ENCODE results near the gene SULT1E1.
"Not testable (repeated sequence)": the region's sequence is repeated elsewhere in the genome, so short reads cannot be mapped to it uniquely, and the experiment has no call there.

Gene SULT1E1

DNA sequence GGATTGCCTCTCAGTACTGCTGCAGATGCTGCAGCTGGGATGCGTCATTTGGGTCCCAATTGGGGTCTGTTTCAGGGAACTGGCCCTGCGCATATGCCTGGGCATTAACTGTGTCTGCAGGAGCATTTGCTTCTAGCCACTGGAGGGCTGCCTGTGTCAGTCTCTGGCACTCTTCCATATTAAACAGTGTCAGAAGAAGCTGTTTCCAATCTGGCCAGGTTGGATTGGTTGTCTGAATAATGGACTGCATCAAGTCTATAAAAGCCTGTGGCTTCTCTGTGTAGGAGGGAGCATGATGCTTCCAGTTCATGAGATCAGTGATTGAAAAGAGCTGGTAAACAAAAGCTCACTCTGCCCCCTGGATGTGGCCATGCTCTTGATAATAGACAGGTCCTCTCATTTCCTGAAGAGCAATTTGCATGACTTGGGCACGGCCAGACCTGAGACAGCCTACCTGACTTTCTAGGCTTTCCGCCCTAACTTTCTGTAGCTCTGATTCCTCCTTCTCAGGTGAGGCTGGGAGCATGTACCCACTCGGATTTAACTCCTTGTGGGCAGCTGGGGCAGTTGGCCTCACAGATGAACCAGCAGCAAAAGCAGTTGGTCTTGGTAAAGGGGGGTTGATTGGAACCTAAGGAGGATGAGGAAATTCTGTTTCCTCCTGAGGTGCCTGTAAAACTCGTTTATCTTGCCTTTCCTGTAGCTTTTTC is 29.2 kb downstream of the SULT1E1 start:
- in situ Hi-C loops (cut with HindIII; ENCODE audit: low sequenced_read_pairs) = no loop called here
- H3K4me3 ChIP-seq (ENCODE audit: low read depth, low read length) = no peak overlapping the region
- peak; percentile 61 for DNase-seq (ENCODE audit: low read depth, low spot score)
- TF ChIP-seq, protein P1, sequence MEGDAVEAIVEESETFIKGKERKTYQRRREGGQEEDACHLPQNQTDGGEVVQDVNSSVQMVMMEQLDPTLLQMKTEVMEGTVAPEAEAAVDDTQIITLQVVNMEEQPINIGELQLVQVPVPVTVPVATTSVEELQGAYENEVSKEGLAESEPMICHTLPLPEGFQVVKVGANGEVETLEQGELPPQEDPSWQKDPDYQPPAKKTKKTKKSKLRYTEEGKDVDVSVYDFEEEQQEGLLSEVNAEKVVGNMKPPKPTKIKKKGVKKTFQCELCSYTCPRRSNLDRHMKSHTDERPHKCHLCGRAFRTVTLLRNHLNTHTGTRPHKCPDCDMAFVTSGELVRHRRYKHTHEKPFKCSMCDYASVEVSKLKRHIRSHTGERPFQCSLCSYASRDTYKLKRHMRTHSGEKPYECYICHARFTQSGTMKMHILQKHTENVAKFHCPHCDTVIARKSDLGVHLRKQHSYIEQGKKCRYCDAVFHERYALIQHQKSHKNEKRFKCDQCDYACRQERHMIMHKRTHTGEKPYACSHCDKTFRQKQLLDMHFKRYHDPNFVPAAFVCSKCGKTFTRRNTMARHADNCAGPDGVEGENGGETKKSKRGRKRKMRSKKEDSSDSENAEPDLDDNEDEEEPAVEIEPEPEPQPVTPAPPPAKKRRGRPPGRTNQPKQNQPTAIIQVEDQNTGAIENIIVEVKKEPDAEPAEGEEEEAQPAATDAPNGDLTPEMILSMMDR (IDR thresholded peaks at IDR 0.05; ENCODE audit: low read depth, low read length) = peak; percentile 8

DNA sequence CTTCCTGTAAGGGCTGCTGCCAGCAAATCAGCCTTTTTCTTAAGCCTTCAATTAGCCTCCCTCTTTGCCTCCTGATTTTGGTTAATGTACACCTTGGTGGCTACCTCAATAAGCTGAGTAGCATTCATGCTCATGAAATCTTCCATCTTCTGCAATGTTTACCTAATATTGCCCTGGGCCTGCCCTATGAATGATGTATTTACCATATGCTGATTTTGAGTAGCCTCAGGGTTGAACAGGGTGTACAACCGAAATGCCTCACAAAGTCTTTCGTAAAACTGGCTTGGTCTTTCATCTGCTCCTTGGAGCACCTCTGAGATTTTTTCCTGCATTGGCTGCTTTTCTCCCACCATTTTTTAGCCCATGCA is 29.8 kb downstream of the SULT1E1 start:
- no peak for DNase-seq (ENCODE audit: low read depth, low spot score)
- no peak overlapping the region for H3K4me3 ChIP-seq (ENCODE audit: low read depth, low read length)
- TF ChIP-seq, protein P1 (IDR thresholded peaks at IDR 0.05; ENCODE audit: low read depth, low read length) = no peak
- in situ Hi-C loops (cut with HindIII; ENCODE audit: low sequenced_read_pairs) = no loop called here

DNA sequence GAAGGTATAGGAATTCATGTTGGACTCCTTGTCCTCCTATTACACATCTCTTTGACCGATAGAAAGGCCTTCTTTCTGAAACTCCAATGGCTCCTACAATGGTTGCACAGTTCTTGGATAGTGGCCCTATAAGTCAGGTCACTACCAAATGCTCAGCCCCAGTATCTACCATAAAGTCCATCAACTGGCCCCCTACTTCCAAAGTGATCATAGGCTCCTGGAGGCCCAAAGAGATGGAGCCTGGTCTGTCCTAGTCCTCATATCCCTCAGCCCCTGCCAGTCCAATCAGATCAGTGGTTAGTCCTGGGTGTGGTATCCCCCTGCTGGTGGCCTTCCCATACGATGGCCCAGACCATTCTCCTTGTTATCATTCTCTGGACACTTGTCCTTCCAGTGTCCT is 30.3 kb downstream of the SULT1E1 start:
- TF ChIP-seq, protein P1 (IDR thresholded peaks at IDR 0.05; ENCODE audit: low read depth, low read length) = no peak
- no peak overlapping the region for H3K4me3 ChIP-seq (ENCODE audit: low read depth, low read length)
- no peak for DNase-seq (ENCODE audit: low read depth, low spot score)
- in situ Hi-C loops (cut with HindIII; ENCODE audit: low sequenced_read_pairs) = no loop called here

DNA sequence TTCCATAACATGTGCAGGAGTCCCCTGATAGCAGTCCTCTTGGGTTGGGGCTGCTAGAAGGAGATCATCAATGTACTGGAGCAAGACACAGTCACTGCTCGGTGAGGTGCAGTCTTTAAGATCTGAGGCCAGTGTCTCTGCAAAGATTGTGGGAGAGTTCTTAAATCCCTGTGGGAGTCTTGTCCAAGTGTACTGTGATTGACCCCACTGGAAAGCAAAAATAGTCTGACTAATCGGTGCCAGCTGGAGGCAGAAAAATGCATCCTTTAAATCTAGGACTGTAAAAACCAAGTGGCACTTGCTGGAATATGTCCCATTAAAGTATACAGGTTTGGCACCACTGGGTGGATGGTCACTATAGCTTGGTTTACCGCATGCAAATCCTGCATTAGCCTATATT is 31.1 kb downstream of the SULT1E1 start:
- peak; percentile 43 for DNase-seq (ENCODE audit: low read depth, low spot score)
- in situ Hi-C loops (cut with HindIII; ENCODE audit: low sequenced_read_pairs) = no loop called here
- no peak overlapping the region for H3K4me3 ChIP-seq (ENCODE audit: low read depth, low read length)
- TF ChIP-seq, protein P1 (IDR thresholded peaks at IDR 0.05; ENCODE audit: low read depth, low read length) = no peak

DNA sequence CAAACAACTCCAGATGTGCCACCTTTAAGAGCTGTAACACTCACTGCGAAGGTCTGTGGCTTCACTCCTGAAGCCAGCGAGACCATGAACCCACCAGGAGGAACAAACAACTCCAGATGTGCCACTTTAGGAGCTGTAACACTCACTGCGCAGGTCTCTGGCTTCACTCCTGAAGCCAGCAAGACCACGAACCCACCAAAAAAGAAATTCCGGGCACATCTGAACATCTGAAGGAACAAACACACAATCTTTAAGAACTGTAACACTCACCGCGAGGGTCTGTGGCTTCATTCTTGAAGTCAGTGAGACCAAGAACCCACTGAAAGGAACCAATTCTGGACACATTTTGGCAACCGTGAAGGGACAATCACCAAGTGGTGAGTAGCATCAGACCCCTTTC is 34.9 kb downstream of the SULT1E1 start:
- DNase-seq (ENCODE audit: low read depth, low spot score); H3K4me3 ChIP-seq (ENCODE audit: low read depth, low read length); in situ Hi-C loops (cut with HindIII; ENCODE audit: low sequenced_read_pairs): not testable (repeated sequence)

DNA sequence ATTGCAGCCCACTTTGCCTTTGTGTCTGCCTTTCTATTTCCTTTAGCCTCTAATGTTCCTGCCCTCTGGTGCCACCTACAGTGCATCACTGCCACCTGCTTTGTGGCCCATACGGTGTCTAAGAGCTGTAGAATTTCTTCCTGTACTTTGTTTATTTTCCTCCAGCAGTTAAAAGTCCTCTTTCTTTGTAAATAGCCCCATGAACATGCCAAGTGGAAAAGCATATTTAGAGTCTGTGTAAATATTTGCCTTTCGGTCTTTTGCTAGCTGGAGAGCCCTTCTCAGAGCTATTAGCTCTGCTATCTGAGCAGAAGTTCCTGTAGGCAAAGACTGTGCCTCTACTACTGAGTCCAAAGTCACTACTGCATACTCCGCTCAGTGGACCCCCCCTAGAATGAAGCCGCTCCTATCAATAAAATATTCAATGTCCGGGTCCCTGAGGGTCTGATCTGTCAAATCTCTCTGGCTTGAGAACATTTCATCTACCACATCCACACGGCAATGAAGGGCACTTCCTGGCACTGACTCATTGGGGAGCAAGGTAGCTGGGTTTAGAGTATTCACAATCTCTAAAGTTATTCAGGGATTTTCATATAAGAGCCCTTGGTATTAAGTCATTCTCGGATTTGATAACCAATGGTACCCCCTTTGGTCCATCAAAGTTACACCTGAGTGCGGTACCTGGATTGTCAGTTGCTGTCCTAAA is 36.3 kb downstream of the SULT1E1 start:
- H3K4me3 ChIP-seq (ENCODE audit: low read depth, low read length) = no peak overlapping the region
- DNase-seq (ENCODE audit: low read depth, low spot score) = peak; percentile 42
- TF ChIP-seq, protein P1 (IDR thresholded peaks at IDR 0.05; ENCODE audit: low read depth, low read length) = peak; percentile 54
- in situ Hi-C loops (cut with HindIII; ENCODE audit: low sequenced_read_pairs) = no loop called here

DNA sequence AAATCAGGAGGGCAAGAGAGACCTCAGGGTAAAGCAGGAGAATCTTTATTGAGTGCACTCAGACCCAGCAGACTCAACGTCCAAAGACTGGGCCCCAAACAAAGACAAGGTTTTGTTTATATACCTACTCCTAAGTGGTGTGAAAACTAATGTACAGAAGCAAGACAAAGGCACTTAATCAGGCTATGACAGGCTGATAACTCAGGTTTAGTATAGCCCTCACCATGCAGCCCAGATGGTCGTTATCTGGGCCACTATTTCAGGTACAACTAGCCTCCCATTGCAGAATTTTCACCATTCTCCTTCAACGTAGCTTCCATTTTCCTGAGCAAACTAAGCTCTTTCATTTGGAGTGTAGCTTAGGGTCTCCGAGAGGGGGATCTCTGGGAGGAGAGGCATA is 36.9 kb downstream of the SULT1E1 start:
- TF ChIP-seq, protein P1 (IDR thresholded peaks at IDR 0.05; ENCODE audit: low read depth, low read length) = no peak
- no peak overlapping the region for H3K4me3 ChIP-seq (ENCODE audit: low read depth, low read length)
- DNase-seq (ENCODE audit: low read depth, low spot score) = no peak
- in situ Hi-C loops (cut with HindIII; ENCODE audit: low sequenced_read_pairs) = no loop called here

Data from astrocyte of the spinal cord (primary cell).